Mesendoderm (in vitro differentiated cells): ENCODE results near the gene SHROOM3.

Experiments
- DNase-seq: peaks from one replicate; pipeline ENCODE4 v3.0.0; 2013
- H2AK5ac ChIP-seq: 2 replicates; pipeline ENCODE4 v1.6.1; 2013; ENCODE audit warnings: low read length, inconsistent platforms
- H2BK120ac ChIP-seq: 2 replicates; pipeline ENCODE4 v1.6.1; 2013; ENCODE audit warnings: low read depth, mild to moderate bottlenecking, low read length, moderate library complexity, mixed read lengths
- H2BK15ac ChIP-seq: replicated peaks from 2 replicates; pipeline ENCODE4 v1.6.1; 2013; ENCODE audit warnings: low read depth, mild to moderate bottlenecking, moderate library complexity
- H2BK5ac ChIP-seq: 2 replicates; pipeline ENCODE4 v1.6.1; 2013; ENCODE audit warnings: low read length, inconsistent platforms
- H3K18ac ChIP-seq: 2 replicates; pipeline ENCODE4 v1.6.1; 2013; ENCODE audit warnings: mild to moderate bottlenecking, low read length, mixed read lengths
- H3K23ac ChIP-seq: one replicate; pipeline ENCODE4 v1.6.1; 2013; ENCODE audit warnings: low read length
- H3K27ac ChIP-seq: 2 replicates; pipeline ENCODE4 v1.5.1; 2013; ENCODE audit warnings: low read depth, mild to moderate bottlenecking, inconsistent platforms, low read length, moderate library complexity
- H3K27me3 ChIP-seq: 2 replicates; pipeline ENCODE4 v1.6.1; 2013; ENCODE audit warnings: low read length, control low read depth, mild to moderate bottlenecking, inconsistent platforms; ENCODE audit not compliant: insufficient read depth, poor library complexity
- H3K36me3 ChIP-seq: 2 replicates; pipeline ENCODE4 v1.6.1; 2013; ENCODE audit warnings: low read length, inconsistent platforms; ENCODE audit not compliant: control insufficient read depth, insufficient read depth
- H3K4ac ChIP-seq: one replicate; pipeline ENCODE4 v1.6.1; 2013; ENCODE audit warnings: low read depth, mild to moderate bottlenecking, low read length, moderate library complexity
- H3K4me1 ChIP-seq: 2 replicates; pipeline ENCODE4 v1.6.1; 2013; ENCODE audit warnings: low read depth, low read length, inconsistent platforms; ENCODE audit not compliant: control insufficient read depth
- H3K4me2 ChIP-seq: 2 replicates; pipeline ENCODE4 v1.6.1; 2013; ENCODE audit warnings: low read length
- H3K4me3 ChIP-seq: 2 replicates; pipeline ENCODE4 v1.5.1; 2013; ENCODE audit warnings: mild to moderate bottlenecking, low read length
- H3K56ac ChIP-seq: one replicate; pipeline ENCODE4 v1.6.1; 2013; ENCODE audit warnings: low read length
- H3K79me1 ChIP-seq: 2 replicates; pipeline ENCODE4 v1.6.1; 2013; ENCODE audit warnings: low read length, inconsistent platforms
- H3K79me2 ChIP-seq: 2 replicates; pipeline ENCODE4 v1.6.1; 2013; ENCODE audit warnings: mild to moderate bottlenecking, low read length; ENCODE audit not compliant: control insufficient read depth, insufficient read depth
- H3K9ac ChIP-seq: 2 replicates; pipeline ENCODE4 v1.6.1; 2013; ENCODE audit warnings: low read length, inconsistent platforms
- H4K5ac ChIP-seq: one replicate; pipeline ENCODE4 v1.6.1; 2013; ENCODE audit warnings: low read length
- H4K8ac ChIP-seq: one replicate; pipeline ENCODE4 v1.6.1; 2013; ENCODE audit warnings: low read depth, mild to moderate bottlenecking, control low read depth, low read length, moderate library complexity
- WGBS: extraction: QIAGEN DNeasy Blood & Tissue Kit; methylation state at CpG from one replicate; pipeline ENCODE4 v1.1.7; 2013; ENCODE audit warnings: low lambda C conversion rate, missing lambda C conversion rate; ENCODE audit not compliant: insufficient coverage; ENCODE audit errors: extremely low coverage; 5-methylcytosine and 5-hydroxymethylcytosine counted together

The SHROOM3 gene

DNA sequence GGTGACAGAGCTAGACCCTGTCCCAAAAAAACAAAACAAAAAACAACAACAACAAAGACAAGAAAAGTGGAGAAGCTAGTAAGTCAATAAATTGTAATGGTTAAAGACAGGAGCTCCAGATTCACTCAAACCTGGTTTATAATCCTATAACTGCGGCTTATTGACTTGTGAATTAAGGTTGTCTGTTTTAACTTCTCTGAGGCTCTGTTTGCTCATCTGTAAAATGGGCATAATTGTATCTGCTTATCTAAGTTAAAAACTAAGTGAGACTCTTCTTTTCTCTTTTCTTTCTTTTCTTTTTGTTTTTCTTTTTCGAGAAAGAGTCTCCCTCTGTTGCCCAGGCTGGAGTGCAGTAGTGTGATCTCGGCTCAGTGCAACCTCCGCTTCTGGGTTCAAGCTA, 378.0 kb downstream of the SHROOM3 start:
- no peak overlapping the region for H3K23ac ChIP-seq
- no peaks in the 10 kb centered on the region for H3K36me3 ChIP-seq
- WGBS, result no CpG with 5 or more reads among the region's 4 CpGs

DNA sequence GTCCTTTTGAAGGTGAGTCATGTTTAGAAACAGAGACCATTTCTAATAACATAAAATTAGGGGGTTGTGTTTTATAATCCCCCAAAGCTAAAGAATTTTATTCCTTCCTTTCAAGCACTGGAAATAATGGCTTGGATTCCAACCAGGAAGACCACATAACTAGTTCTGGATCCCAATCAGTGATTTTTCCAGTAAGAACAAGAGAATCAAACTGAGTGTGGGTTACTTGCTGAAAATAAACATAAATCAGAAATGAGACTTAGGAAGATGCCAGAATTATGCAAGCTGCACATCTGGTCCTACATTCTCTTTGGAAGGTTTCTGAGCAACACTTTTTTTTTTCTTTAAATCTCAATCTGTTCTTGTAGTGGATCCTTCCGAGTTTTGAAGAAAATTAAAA, 386.6 kb downstream of the SHROOM3 start:
- Histone ChIP-seq H3K79me2 (no peaks in the 10 kb centered on the region), H4K8ac (no peak overlapping the region), H3K23ac (no peak overlapping the region), H3K36me3 (no peaks in the 10 kb centered on the region), H3K4me3 (no peak overlapping the region), H3K27ac (no peak overlapping the region), H3K4me2 (no peak overlapping the region), H3K18ac (no peak overlapping the region), H3K79me1 (no peaks in the 10 kb centered on the region), H2BK120ac (no peak overlapping the region), H2AK5ac (no peak overlapping the region), H4K5ac (no peak overlapping the region), H2BK15ac (no peak overlapping the region), H3K4ac (no peak overlapping the region), H3K4me1 (no peaks in the 10 kb centered on the region), H3K9ac (no peak overlapping the region), H3K56ac (no peak overlapping the region), H3K27me3 (no peaks in the 10 kb centered on the region), H2BK5ac (no peak overlapping the region)
- WGBS, result no CpG with 5 or more reads among the region's 1 CpG
- no peak for DNase-seq

More for the DNA sequence above, 378.0 kb downstream of the SHROOM3 start:
- Histone ChIP-seq H3K4me1 (peaks cover 4% of the 10 kb centered on the region), H2BK120ac (no peak overlapping the region), H3K27ac (no peak overlapping the region), H3K9ac (no peak overlapping the region), H2BK15ac (peak overlapping the region; percentile 39), H3K4ac (peak overlapping the region; percentile 36), H3K18ac (no peak overlapping the region), H3K4me3 (no peak overlapping the region), H3K4me2 (no peak overlapping the region), H3K27me3 (no peaks in the 10 kb centered on the region), H3K79me1 (no peaks in the 10 kb centered on the region), H2AK5ac (no peak overlapping the region), H2BK5ac (no peak overlapping the region), H4K8ac (no peak overlapping the region), H3K79me2 (no peaks in the 10 kb centered on the region), H4K5ac (no peak overlapping the region), H3K56ac (no peak overlapping the region)
- DNase-seq, result no peak

DNA sequence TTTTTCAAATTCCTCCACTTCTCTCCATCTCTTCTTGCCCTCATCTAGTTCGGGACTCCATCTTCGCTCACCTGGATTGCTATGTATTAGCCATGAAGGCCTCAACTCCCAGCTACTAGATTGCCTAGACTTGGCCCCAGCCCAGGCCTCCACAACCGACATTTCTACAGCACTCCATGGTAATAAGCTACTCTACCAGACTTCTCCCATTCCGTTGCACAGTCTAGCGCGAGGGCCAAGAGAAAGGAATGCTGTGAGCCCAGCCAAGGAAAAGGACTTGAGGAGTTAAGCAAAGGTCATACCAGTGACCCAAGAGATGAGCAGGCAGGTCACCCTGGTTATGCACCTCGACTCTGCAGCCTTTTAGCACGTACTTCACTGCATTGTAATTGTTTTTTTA, 387.3 kb downstream of the SHROOM3 start:
- Histone ChIP-seq H3K56ac (no peak overlapping the region), H2AK5ac (no peak overlapping the region), H3K79me1 (no peaks in the 10 kb centered on the region), H3K79me2 (no peaks in the 10 kb centered on the region), H3K23ac (no peak overlapping the region), H3K36me3 (no peaks in the 10 kb centered on the region), H4K5ac (no peak overlapping the region), H3K9ac (no peak overlapping the region), H3K4me3 (no peak overlapping the region), H3K27me3 (no peaks in the 10 kb centered on the region), H2BK15ac (no peak overlapping the region), H3K18ac (no peak overlapping the region), H4K8ac (no peak overlapping the region), H2BK5ac (no peak overlapping the region), H3K4me2 (no peak overlapping the region), H2BK120ac (no peak overlapping the region), H3K4ac (no peak overlapping the region), H3K4me1 (no peaks in the 10 kb centered on the region), H3K27ac (no peak overlapping the region)
- no peak for DNase-seq
- no CpG with 5 or more reads among the region's 8 CpGs for WGBS

DNA sequence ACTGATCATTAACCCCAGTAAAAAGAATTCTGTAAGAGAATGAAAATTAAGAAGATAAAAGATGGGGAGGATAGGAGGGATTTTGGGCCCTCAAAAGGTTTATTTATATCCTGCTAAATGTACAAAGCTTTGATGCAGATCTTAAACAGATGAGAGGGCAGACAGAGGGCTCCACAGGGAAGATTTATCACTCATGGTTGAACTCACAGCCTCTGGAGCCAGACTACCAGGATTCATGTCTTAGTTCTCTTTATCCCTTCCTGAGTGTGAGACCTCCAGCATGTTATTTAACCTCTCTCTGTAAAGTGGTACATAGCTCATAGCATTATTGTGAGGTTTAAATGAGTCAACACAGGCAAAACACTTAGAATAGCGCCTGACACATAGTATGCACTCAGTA, 388.5 kb downstream of the SHROOM3 start:
- no peak for DNase-seq
- H3K4me1 ChIP-seq, result no peaks in the 10 kb centered on the region
- H3K23ac ChIP-seq, result no peak overlapping the region
- no peak overlapping the region for H3K4me2 ChIP-seq
- no peak overlapping the region for H2AK5ac ChIP-seq
- no peak overlapping the region for H2BK120ac ChIP-seq
- H3K27ac ChIP-seq, result no peak overlapping the region
- no peak overlapping the region for H3K9ac ChIP-seq
- no peak overlapping the region for H3K56ac ChIP-seq
- H3K36me3 ChIP-seq, result no peaks in the 10 kb centered on the region
- no peak overlapping the region for H4K5ac ChIP-seq
- no peak overlapping the region for H4K8ac ChIP-seq
- no peaks in the 10 kb centered on the region for H3K79me1 ChIP-seq
- no peak overlapping the region for H2BK5ac ChIP-seq
- H2BK15ac ChIP-seq, result no peak overlapping the region
- H3K27me3 ChIP-seq, result no peaks in the 10 kb centered on the region
- no CpG with 5 or more reads among the region's 1 CpG for WGBS
- no peak overlapping the region for H3K4me3 ChIP-seq
- no peak overlapping the region for H3K18ac ChIP-seq
- H3K79me2 ChIP-seq, result no peaks in the 10 kb centered on the region
- H3K4ac ChIP-seq, result no peak overlapping the region

DNA sequence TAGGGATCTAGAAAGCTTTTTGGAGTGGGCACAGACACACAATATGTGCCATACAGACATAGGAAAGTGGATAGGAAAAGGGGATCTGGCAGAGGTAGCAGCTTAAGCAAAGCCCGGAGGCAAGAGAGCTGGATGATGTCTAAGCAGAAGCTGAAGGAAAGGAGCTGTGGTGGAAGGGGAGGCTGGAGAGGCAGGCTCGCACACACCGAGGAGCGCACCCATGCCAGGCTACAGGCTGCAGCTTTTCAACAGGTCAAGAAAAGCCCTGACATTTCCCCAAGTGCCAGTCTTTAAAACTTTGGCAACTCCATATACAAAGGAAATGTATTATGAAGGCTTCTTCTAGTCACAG, 395.6 kb downstream of the SHROOM3 start:
- no peak overlapping the region for H2BK15ac ChIP-seq
- no peaks in the 10 kb centered on the region for H3K79me2 ChIP-seq
- no peak overlapping the region for H3K4me3 ChIP-seq
- H3K4ac ChIP-seq, result no peak overlapping the region
- no CpG with 5 or more reads among the region's 4 CpGs for WGBS
- H4K8ac ChIP-seq, result no peak overlapping the region
- H3K23ac ChIP-seq, result no peak overlapping the region
- H3K27me3 ChIP-seq, result no peaks in the 10 kb centered on the region
- H4K5ac ChIP-seq, result no peak overlapping the region
- no peak overlapping the region for H3K9ac ChIP-seq
- H3K27ac ChIP-seq, result peak overlapping the region; percentile 18
- no peak for DNase-seq
- H3K79me1 ChIP-seq, result no peaks in the 10 kb centered on the region
- no peaks in the 10 kb centered on the region for H3K4me1 ChIP-seq
- no peak overlapping the region for H2BK5ac ChIP-seq
- no peak overlapping the region for H2BK120ac ChIP-seq
- H3K18ac ChIP-seq, result peak overlapping the region; percentile 11
- H3K36me3 ChIP-seq, result no peaks in the 10 kb centered on the region
- H3K4me2 ChIP-seq, result no peak overlapping the region
- H3K56ac ChIP-seq, result peak overlapping the region; percentile 31
- no peak overlapping the region for H2AK5ac ChIP-seq

DNA sequence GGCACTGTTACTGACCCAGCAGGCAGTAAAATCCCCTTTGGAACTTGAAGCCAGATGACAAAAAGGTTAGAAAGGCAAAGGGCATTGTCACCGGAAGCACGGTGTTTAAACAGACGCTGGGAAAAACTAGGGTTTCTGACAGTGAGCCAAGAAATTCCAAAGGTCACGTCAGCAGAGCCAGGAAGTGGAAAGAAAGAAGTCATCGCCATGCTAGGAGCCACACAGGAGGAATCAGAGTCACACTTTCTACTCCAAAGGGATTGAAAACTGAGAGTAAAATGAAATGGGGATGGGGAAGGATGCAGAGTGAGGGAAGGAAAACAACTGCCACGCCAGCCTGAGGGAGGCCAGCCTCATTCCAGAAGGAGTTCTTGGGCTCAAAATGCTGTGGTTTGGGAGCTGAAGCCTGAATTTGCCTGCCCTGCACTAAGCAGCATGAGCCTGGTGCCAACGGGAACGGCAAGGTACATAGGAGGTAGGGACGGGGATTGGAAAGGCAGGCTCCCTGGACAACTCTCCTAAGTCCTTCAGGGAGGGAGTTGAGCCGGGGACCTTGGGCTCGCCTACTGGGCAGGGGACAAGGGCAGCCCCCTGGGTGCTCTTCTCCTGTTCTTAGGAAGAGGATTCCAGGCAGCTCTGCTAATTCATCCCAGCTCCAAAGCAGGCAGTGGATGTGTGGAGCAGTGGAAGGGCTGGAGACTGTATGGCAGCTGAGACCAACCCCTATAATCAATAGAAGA, 396.1 kb downstream of the SHROOM3 start:
- peak overlapping the region; percentile 18 for H3K27ac ChIP-seq
- no CpG with 5 or more reads among the region's 11 CpGs for WGBS

More for the DNA sequence above, 396.1 kb downstream of the SHROOM3 start:
- H3K79me2 ChIP-seq, result no peaks in the 10 kb centered on the region
- H3K27me3 ChIP-seq, result no peaks in the 10 kb centered on the region
- H2AK5ac ChIP-seq, result no peak overlapping the region
- H2BK5ac ChIP-seq, result no peak overlapping the region
- H2BK15ac ChIP-seq, result no peak overlapping the region
- no peak overlapping the region for H4K5ac ChIP-seq
- no peak overlapping the region for H3K9ac ChIP-seq
- H3K4me1 ChIP-seq, result no peaks in the 10 kb centered on the region
- H3K23ac ChIP-seq, result no peak overlapping the region
- no peaks in the 10 kb centered on the region for H3K79me1 ChIP-seq
- H3K4me3 ChIP-seq, result no peak overlapping the region
- no peak overlapping the region for H4K8ac ChIP-seq
- DNase-seq, result peak; percentile 70
- peak overlapping the region; percentile 61 for H3K18ac ChIP-seq
- H3K4me2 ChIP-seq, result no peak overlapping the region
- no peak overlapping the region for H2BK120ac ChIP-seq
- no peaks in the 10 kb centered on the region for H3K36me3 ChIP-seq
- H3K56ac ChIP-seq, result peak overlapping the region; percentile 9
- H3K4ac ChIP-seq, result no peak overlapping the region
